KOPT-K1 (cell line): ENCODE data around the gene RYR2.

Source experiments
- H3K27ac ChIP-seq: fragments of 200-600 bp; sonication (generic); 2 replicates; pipeline ENCODE4 v1.5.1; 2016; ENCODE audit warnings: antibody characterized with exemption, mild to moderate bottlenecking, low read depth, low read length; ENCODE audit not compliant: poor library complexity, severe bottlenecking
- H3K36me3 ChIP-seq: fragments of 200-600 bp; sonication (generic); 2 replicates; pipeline ENCODE4 v1.5.1; 2017; ENCODE audit warnings: antibody characterized with exemption, mild to moderate bottlenecking, low read length, moderate library complexity; ENCODE audit not compliant: insufficient read depth
- H3K9me3 ChIP-seq: fragments of 200-600 bp; sonication (generic); 2 replicates; pipeline ENCODE4 v1.5.1; 2017; ENCODE audit warnings: antibody characterized with exemption, low read length, mild to moderate bottlenecking; ENCODE audit not compliant: insufficient read depth, poor library complexity, severe bottlenecking

The RYR2 gene

DNA sequence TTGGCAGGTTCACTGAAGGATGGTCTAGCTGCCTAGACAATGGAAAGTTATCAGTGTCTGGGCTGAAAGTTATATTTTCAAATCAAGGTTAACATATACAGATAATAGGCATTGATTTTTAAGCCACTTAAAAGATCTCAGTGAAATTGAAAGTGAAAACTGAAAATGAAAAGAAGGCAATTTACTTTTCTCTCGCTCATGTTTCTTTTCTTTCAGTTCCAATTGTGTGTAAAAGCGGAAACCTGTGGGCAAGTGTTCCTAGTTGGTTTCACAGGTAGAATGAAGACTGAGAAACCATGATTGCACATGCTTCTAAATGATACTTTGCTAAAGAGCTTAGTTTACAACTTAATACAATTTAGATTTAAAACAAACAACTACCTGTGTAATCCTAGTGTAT lies 465.0 kb downstream of the RYR2 start:
- Histone ChIP-seq H3K36me3 (no peaks in the 10 kb centered on the region), H3K9me3 (no peaks in the 10 kb centered on the region), H3K27ac (no peak overlapping the region)

DNA sequence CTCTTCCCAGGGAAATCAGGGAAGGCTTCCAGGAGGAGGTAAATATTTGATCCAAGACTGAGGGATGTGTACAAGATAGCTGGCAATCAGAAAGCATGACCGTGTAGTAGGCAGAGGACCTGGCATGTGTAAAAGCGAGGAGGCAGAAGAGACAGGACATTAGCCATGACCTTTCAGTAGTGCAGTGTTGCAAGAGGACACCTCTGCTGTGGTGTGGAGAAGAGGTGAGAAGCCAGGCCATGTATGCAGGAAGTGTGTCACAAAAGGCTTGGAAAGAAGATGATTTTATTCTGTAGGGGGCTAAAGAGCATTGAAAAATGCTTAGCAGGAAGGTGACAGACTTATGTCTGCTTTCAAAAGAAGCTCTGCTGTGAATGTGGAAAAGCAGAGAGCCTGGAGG lies 467.8 kb downstream of the RYR2 start:
- H3K27ac ChIP-seq, result no peak overlapping the region
- no peaks in the 10 kb centered on the region for H3K36me3 ChIP-seq
- H3K9me3 ChIP-seq, result no peaks in the 10 kb centered on the region

DNA sequence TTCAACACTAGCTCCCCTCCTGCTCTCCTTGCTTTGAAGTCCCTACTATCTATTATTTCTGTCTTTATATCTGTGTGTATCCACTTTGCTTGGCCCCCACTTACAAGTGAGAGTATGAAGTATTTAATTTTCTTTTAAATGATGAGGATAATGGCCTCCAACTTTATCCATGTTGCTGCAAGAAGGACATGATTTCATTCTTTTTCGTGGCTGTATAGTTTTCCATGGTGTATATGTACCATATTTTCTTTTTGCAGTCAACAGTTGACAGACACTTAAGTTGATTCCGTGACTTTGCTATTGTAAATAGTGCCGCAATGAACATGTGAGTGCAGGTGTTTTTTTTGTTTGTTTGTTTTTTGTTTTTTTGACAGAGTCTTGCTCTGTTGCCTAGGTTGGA lies 483.1 kb downstream of the RYR2 start:
- H3K27ac ChIP-seq, result no peak overlapping the region

DNA sequence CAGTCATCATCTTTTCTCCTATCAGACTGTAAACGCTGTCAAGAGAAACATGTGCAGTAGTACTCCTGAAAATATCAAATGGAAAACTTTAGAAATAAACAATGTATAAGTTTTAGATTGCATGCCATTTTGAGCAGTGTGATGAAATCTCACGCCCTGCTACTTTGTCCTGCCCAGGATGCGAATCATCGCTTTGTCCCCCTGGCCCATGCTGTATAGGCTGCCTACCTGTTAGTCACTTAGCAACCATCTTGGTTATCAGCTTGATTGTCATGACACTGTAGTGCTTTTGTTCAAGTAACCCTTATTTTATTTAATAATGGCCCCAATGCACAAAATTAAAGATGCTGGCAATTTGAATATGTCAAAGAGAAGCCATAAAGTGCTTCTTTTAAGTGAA lies 485.8 kb downstream of the RYR2 start:
- Histone ChIP-seq H3K9me3 (no peaks in the 10 kb centered on the region), H3K36me3 (no peaks in the 10 kb centered on the region), H3K27ac (no peak overlapping the region)

More for the DNA sequence above, 483.1 kb downstream of the RYR2 start:
- no peaks in the 10 kb centered on the region for H3K36me3 ChIP-seq
- H3K9me3 ChIP-seq, result no peaks in the 10 kb centered on the region

DNA sequence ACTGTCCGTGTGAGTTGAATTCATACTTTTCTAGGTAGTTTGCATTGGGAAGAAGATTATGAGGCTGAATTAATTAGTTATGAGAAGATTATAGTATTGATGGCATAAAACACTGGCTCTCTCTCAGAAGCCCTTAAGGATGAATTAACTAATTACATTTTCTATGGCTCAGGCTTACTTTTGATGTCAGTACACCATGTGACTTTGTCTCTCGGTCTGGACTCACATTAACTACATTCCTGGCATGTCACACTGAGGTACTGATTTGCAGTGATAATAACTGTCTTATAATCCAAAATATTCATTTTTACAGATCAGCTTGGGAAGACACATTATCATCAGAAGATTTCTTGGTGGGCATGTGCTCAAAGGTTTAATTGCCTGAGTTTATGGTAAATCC lies 486.6 kb downstream of the RYR2 start:
- Histone ChIP-seq H3K9me3 (no peaks in the 10 kb centered on the region), H3K36me3 (no peaks in the 10 kb centered on the region), H3K27ac (no peak overlapping the region)

DNA sequence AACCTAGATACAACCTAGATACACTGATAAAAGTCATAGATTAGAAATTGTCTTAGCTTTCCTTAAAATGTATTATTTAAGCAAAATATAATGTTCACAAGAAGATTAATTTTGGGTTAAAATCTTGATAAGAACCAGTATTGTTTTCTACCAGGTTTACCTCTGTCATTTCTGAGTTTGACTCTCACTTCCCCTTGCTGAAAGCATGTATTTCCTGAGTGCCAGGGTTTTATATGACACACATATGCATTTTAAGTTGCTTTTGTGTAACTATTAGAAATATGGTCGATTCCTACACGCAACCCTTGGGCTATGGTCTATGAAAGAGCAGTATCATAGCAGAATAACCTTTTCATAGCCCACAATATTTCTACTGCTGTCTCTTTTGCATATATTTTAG lies 497.1 kb downstream of the RYR2 start:
- no peaks in the 10 kb centered on the region for H3K36me3 ChIP-seq
- H3K27ac ChIP-seq, result no peak overlapping the region
- no peaks in the 10 kb centered on the region for H3K9me3 ChIP-seq

DNA sequence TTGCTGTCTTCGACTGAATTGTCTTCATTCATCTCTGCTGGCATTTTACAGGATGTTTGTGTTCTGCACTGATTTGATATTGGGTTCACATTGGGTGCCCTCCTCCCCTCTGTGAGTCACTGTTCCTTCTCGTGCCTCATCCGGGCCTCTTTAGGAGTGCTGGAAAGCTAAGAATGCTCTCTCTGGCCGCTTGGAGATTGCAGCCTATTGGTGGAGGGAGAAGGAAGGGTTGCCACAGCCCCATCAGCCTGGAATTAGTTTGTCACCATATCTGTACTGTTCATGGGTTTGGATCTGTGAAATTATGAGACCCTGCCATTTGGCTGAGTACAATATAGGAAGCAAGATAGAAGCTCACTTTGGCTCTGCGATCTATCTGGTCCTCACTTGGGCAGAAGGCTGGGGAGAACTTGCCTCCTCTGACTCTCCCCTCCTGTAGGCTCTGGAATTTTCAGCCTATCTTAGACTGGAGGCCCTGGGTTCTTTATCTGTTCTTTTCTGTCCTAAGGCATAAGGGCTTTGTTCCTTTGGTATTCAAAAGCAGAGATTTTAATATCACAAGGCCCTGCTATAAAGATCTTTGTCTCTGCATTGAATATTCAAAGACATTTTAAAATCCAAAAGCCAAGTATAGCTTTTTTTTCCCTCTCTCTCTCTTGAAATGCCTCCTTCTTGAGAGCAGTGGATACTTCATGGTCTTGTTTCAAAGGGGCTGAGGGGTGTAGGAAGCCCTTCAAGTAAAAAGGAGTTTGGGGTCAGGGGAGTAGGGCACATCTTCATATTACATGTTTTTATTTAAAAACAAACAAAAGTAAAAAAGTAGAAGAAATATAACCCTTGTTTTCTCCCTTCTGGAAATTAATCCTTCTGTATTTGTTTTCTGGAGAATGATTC lies 500.8 kb downstream of the RYR2 start:
- Histone ChIP-seq H3K9me3 (no peaks in the 10 kb centered on the region), H3K27ac (no peak overlapping the region), H3K36me3 (no peaks in the 10 kb centered on the region)

DNA sequence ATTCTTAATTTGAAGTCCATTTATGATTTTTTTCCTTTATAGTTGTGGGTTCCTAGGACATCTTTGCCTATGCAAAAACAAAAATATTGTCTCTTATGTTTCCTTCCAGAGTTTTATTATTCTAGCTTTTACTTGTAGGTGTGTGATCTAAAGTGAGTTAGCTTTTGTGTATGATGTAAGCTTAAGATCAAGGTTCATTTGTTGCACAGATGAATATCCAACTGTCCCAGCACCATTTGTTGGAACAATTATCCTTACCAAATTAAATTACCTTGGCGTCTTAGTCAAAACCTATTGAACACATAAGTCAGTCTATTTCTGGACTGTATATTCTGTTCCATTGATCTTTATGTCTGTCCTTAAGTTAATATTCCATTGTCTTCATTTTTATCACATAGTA lies 511.1 kb downstream of the RYR2 start:
- Histone ChIP-seq H3K27ac (no peak overlapping the region), H3K36me3 (no peaks in the 10 kb centered on the region), H3K9me3 (no peaks in the 10 kb centered on the region)

DNA sequence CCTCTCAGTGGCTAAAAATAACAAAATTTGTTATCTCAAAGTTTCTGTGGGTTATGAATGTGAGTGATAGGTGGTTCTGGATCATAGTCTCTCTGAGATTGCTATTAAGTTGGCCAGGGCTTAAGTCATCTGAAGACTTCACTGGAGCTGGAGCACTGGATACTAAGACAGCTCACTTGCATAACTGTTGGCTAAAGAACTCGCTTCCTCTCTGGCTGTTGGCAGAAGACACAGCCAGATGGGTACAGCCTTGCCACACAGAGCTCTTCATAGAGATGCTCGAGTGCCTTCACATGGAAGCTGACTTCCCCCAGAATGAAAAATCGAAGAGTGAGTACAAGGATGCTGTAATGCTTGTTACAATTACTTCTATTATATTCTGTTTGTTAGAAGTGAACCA lies 514.9 kb downstream of the RYR2 start:
- Histone ChIP-seq H3K36me3 (no peaks in the 10 kb centered on the region), H3K27ac (no peak overlapping the region), H3K9me3 (no peaks in the 10 kb centered on the region)

DNA sequence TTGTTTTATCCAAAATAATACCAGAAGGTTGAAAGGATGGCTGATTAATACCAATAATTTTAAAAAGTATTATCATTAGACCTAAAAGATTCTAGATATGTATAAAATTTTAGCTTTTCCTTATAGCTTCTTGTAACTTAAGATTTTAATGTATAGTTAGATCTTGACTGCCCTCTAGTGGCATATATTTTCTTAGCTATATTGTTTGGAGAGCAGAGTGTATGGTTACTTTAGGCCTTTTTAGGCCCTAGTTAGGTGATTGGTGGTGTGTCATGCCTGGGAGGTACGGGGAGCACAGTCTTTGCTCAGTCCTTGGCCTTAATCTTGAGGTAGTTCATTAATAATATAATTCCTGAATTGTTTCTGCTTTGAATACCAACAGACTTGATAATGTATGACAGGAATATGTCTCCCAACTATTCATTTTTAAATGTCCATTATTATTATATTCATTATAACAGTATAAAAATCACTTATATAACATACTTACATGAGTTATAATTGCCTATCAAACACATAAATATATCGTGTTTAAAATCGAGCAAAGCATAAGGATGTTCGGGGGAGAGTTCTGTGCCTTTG lies 520.3 kb downstream of the RYR2 start:
- Histone ChIP-seq H3K36me3 (no peaks in the 10 kb centered on the region), H3K27ac (no peak overlapping the region), H3K9me3 (no peaks in the 10 kb centered on the region)

DNA sequence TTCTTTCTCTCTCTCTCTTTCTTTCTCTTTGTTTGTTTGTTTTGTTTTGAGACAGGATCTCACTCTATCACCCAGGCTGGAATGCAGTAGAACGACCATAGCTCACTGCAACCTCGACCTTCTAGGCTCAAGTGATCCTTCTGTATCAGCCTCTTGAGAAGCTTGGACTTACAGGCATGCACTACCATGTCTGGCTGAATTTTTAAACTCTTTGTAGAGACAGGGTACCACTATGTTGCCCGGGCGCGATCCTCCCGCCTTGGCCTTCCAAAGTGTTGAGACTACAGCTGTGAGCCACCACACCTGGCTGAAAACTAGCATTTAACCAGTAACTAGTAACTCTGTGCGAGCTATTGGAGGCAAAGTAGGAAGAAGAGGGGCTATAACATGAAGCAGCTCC lies 523.3 kb downstream of the RYR2 start:
- no peaks in the 10 kb centered on the region for H3K36me3 ChIP-seq
- H3K9me3 ChIP-seq, result no peaks in the 10 kb centered on the region
- no peak overlapping the region for H3K27ac ChIP-seq

DNA sequence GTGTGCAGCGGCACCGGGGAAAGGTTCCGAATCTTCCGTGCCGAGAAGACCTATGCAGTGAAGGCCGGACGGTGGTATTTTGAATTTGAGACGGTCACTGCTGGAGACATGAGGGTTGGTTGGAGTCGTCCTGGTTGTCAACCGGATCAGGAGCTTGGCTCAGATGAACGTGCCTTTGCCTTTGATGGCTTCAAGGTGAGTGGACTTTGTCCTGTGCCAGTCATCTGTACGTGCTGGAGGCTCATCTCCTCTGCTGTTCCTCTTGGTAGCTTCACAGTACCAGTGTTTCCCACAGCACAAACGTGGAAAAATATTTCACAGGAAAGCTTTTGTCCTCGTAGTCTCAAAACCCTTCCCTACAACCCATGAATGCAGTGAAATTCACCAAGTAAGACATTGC lies 524.6 kb downstream of the RYR2 start:
- no peaks in the 10 kb centered on the region for H3K9me3 ChIP-seq
- no peak overlapping the region for H3K27ac ChIP-seq
- no peaks in the 10 kb centered on the region for H3K36me3 ChIP-seq

DNA sequence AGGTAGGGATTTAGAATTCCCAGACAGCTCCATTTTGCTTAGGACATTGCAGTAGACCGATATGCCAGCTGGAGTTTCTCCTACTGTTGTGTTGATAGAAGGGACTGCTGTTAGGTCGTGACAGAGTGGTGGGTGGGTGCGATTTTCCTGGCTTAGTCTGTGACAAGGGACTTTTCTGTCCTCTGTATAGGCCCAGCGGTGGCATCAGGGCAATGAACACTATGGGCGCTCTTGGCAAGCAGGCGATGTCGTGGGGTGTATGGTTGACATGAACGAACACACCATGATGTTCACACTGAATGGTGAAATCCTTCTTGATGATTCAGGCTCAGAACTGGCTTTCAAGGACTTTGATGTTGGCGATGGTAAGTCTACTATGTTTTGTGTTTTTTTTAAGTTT lies 527.0 kb downstream of the RYR2 start:
- Histone ChIP-seq H3K9me3 (no peaks in the 10 kb centered on the region), H3K27ac (no peak overlapping the region), H3K36me3 (no peaks in the 10 kb centered on the region)

DNA sequence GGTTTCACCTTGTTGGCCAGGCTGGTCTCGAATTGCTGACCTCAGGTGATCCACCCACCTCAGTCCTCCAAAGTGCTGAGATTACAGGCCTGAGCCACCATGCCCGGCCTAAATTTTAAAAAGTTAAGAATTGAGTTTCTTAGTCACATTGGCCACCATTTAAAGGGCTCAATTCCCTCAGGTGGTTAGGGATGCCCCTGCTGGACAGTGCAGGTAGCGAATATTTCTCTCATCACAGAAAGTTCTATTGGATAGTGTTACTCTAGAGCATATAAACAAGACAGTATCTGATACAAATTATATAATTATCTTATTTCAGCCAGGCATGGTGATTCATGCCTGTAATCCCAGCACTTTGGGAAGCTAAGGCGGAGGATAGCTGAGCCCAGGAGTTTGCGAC lies 528.5 kb downstream of the RYR2 start:
- H3K9me3 ChIP-seq, result peaks cover 9% of the 10 kb centered on the region
- H3K27ac ChIP-seq, result no peak overlapping the region
- no peaks in the 10 kb centered on the region for H3K36me3 ChIP-seq

DNA sequence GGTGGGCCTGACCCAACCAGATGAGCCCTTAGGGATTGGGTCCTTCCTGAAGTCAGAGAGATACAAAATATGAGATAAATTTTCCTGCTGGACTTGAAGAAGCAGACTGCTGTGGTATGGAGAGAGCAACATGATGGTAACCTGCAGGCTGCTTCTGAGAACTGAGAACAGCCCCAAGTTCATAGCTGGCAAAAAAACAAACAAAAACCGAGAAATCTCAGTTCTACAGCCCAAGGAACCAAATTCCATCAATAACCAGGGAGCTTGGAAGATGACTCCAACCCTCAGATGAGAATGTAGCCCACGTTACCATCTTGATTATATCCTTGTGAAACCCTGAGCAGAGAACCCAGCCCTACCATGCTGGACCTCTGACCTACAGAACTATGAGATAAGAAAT lies 532.6 kb downstream of the RYR2 start:
- Histone ChIP-seq H3K9me3 (peaks cover 15% of the 10 kb centered on the region), H3K27ac (no peak overlapping the region), H3K36me3 (no peaks in the 10 kb centered on the region)

DNA sequence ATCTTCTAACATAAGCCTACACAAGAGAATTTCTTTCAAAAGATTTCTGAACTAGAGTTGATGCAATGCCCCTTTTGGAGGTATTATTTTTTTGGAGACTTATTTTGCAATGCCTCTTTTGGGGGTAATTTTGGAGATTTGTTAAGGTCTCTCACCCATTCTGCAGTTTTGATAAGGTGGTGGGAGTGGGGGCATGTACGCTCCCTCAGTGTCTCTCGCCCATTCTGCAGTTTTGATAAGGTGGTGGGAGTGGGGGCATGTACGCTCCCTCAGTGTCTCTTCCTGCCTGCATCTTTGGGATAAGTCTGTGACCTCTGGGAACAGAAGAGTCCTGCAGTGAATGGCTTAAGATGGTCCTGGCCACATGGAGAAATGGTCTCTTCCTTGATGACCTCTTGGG lies 536.6 kb downstream of the RYR2 start:
- Histone ChIP-seq H3K27ac (no peak overlapping the region), H3K36me3 (no peaks in the 10 kb centered on the region), H3K9me3 (peaks cover 15% of the 10 kb centered on the region)
